HG03521 (cell line): ENCODE data around the gene TPGS1.

ENCODE experiments used
- ATAC-seq: cut with Tn5 transposase; IDR thresholded peaks from one replicate; pipeline ENCODE4 v1.9.1; 2021; ENCODE audit warnings: mild to moderate bottlenecking, moderate library complexity; ENCODE audit not compliant: unreplicated experiment

Gene TPGS1

GRCh38 chr19:566403-566802 lies 59.1 kb downstream of the TPGS1 start:
- ATAC-seq: no peak

GRCh38 chr19:566844-567243 lies 59.5 kb downstream of the TPGS1 start:
- ATAC-seq: no peak

- no peak for ATAC-seq
Measured at GRCh38 chr19:567296-567900, 60.1 kb downstream of the TPGS1 start.
